HG03378 (cell line): ENCODE measurements around the gene PANK3.
A peak's percentile ranks its signal among the peaks of the same experiment; 100 is the strongest.
"Not testable (repeated sequence)": the region's sequence is repeated elsewhere in the genome, so short reads cannot be mapped to it uniquely, and the experiment has no call there.

Source experiments
- ATAC-seq: cut with Tn5 transposase; IDR thresholded peaks from one replicate; pipeline ENCODE4 v1.9.1; 2021; ENCODE audit warnings: mild to moderate bottlenecking, moderate library complexity; ENCODE audit not compliant: unreplicated experiment

Gene PANK3

GRCh38 chr5:168596122-168596521 is 17.0 kb upstream of the PANK3 start:
- not testable (repeated sequence) for ATAC-seq

GRCh38 chr5:168592014-168592368 is 12.8 kb upstream of the PANK3 start:
- ATAC-seq = no peak

- ATAC-seq = no peak
Measured at GRCh38 chr5:168591302-168592013, 12.3 kb upstream of the PANK3 start.

- ATAC-seq = no peak
Measured at GRCh38 chr5:168590666-168591065, 11.5 kb upstream of the PANK3 start.

GRCh38 chr5:168587987-168588386 is 8.8 kb upstream of the PANK3 start:
- ATAC-seq = no peak

- ATAC-seq = no peak
Measured at GRCh38 chr5:168585119-168585856, 6.1 kb upstream of the PANK3 start.

- ATAC-seq = peak; percentile 43
Measured at GRCh38 chr5:168583742-168584482, 4.7 kb upstream of the PANK3 start.

GRCh38 chr5:168580814-168581469 is 1.8 kb upstream of the PANK3 start:
- ATAC-seq = not testable (repeated sequence)

- ATAC-seq = no peak
Measured at GRCh38 chr5:168580227-168580508, 1.0 kb upstream of the PANK3 start.

- ATAC-seq = peak; percentile 92
Measured at GRCh38 chr5:168579488-168580226, 489 bp upstream of the PANK3 start.

GRCh38 chr5:168578006-168578405 is 1.2 kb downstream of the PANK3 start:
- no peak for ATAC-seq

GRCh38 chr5:168575391-168576372 is 3.5 kb downstream of the PANK3 start:
- no peak for ATAC-seq

GRCh38 chr5:168574156-168574555 is 5.0 kb downstream of the PANK3 start:
- not testable (repeated sequence) for ATAC-seq

- ATAC-seq = not testable (repeated sequence)
Measured at GRCh38 chr5:168573663-168574062, 5.5 kb downstream of the PANK3 start.

GRCh38 chr5:168570490-168571328 is 8.5 kb downstream of the PANK3 start:
- no peak for ATAC-seq

GRCh38 chr5:168568738-168569137 is 10.4 kb downstream of the PANK3 start:
- ATAC-seq = no peak

- ATAC-seq = no peak
Measured at GRCh38 chr5:168563959-168564358, 15.2 kb downstream of the PANK3 start.

- no peak for ATAC-seq
Measured at GRCh38 chr5:168562279-168562678, 16.9 kb downstream of the PANK3 start.

- no peak for ATAC-seq
Measured at GRCh38 chr5:168557389-168557788, 21.8 kb downstream of the PANK3 start.
